ENCODE measurements around the gene ANXA9.

Gene ANXA9

DNA sequence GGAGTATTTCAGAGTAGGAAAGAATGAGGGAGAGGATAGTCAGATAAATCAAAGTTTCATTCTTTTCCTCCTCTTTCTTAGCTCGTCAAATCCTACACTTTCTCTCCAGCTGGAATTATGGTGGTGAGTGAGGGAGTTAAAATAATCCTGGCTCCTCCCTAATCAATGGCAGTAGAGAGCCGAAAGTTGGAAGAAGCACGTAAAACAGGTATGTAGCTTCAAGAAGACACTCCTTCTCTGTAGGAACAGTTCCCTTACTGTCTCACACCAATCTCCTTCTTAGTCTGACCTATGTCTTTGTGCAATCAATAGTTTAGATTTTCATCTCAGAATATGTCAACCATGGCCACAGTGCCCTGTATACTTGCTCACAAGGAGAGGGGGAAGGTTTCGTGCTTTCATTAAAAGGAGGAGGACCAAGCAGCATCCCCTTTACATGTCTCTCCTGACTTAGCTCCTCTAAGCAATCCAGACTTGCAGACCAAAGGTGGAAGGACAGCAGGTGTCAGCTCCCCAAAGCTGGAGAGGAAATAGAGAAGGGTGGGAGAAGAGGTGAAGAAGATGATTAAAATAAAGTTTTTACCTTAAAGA, 23.7 kb downstream of the ANXA9 start:
- DNase-seq, result no peak

DNA sequence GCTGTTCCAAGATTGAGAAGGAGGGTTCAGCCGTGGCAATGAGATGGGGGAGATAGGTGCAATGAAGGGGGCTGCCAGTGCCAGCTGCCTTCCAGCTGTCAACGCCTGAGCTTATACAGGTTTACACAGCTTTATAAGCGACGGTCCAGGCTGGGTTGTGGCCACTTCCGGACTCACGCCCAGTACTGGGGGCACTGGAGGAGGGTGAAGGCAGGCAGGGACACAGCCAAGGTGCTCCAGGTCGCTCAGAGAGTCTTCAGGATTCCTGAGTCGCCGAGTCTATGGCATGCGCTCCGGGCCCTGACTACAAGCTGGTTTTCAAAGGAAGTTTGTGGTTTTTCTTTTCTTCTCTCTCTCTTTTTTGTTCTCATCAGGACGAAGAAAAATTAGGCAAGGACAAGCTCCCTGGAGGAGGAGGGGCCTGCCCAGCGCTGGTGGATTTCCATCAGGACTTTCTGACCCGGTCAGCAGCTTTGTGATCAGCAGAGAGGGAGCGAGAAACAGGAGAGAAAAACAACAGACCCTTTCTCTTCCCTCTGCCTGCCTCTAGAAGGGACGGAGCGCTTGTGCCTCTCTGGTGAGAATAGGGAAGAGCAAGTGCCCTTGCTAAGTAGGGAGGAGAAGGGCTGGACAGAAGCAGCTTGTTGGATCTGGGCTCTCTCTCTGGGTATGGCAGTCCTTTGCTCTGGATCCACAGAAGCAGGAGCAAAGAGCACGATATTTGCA, 24.4 kb downstream of the ANXA9 start, which contains the start of gene MINDY1:
Gene MINDY1, minus strand, starts transcription at position 576 of the 726 bp plus-strand sequence. CDS start 4,285 bp downstream, outside the sequence.
- peak; percentile 84 for DNase-seq

DNA sequence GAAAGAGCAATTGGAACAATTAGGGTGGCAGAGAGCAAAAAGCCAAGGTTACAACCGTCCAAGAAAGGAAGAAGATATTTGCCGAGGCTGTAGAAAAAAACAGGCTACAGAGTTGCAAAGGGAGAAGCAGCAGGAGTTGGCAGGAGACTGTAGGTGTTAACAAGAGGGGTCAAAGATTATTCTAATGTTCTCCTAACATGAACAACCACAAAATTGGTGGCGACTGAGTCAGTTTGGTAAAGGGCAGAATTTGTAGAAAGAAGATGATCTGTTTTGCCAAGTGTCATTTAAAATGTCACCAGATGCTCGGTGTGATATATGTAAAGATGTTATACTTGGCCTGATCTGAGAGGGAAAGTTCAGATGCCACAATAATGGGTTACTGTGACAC, 25.8 kb downstream of the ANXA9 start:
- DNase-seq, result no peak

DNA sequence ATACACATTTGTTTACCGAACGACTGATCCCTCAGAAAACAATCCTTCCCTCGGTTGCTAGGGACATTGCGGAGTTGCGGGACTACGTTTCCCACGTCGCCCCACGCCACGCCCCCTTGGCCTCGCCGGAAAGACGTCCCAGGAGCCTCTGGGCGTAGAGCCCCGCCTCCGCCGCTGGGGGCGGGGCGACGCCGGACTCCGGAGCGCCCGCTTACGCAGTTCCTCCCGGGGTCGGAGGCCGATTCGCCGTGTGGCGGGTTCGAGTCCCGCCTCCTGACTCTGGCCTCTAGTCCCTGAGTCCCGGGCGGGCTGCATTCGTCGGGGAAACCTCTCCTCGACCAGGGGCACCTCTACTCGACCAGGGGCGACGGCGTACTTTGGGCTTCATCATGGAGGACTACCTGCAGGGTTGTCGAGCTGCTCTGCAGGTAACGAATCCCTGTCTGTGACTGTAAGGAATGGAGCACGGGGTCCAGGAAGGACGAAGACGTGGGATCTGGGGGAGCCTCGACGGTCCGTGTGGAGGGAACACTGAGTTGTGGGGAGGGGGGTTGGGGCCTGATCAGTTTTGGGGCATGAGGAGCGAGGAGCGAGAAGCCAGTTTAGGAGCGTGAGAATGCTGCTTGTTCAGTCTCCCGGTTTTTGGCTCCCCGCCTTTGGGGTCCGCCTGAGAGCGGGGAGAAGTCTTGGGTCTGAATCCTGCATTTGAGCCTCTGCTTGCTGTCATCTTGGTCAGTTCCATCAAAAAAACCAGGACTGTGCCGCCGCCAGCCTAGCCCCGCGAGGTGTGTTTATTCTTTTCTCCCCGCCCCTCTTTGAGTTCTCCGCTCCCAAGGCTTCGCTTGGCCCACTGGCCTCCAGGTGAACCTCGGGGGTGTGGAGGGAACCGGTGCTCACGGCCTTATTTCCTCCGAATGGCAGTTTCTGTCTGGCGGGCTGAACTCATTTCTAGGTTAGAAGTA, 26.4 kb downstream of the ANXA9 start, which contains the start of gene PRUNE1:
Gene PRUNE1, plus strand, starts transcription at position 206 of the 962 bp plus-strand sequence. Its CDS starts 184 bp downstream, at position 390.
- peak; percentile 97 for DNase-seq

GRCh38 chr1:151009206-151009587, 27.1 kb downstream of the ANXA9 start:
- no peak for DNase-seq

GRCh38 chr1:151009674-151010345, 27.7 kb downstream of the ANXA9 start:
- no peak for DNase-seq

GRCh38 chr1:151010346-151010726, 28.2 kb downstream of the ANXA9 start:
- no peak for DNase-seq

DNA sequence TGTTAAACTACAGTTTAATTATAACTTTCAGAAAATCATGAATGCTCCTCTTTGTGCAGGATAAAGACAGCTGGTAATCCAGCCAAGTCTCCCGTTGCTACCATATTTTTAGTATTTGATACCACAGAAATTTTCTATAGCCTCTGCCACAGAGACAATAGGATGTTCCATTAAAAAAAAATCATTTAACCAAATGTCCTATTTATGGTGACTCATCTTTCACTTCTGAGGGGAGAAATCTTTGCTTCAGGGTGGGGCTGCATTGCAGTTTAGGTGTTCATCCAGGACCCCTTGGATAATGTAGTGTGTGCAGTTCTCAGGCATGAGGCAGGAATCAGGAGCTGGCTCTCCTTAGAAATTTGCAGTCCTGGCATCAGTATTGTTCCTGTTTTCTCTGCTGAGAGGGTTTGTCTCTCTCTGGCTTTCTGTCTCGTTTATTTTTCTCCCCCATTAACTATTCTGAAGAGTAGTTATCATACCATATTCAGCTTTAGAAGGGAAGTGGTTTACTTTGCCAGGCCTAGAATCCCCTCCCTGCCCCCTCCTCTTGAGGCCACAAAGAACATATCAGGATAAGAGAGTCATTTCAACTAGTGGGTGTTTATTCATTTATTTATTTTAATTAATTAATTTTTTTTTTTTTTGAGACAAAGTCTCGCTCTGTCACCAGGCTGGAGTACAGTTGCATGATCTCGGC, 29.2 kb downstream of the ANXA9 start:
- DNase-seq, result no peak

GRCh38 chr1:151012684-151013471, 30.8 kb downstream of the ANXA9 start:
- DNase-seq, result no peak

DNA sequence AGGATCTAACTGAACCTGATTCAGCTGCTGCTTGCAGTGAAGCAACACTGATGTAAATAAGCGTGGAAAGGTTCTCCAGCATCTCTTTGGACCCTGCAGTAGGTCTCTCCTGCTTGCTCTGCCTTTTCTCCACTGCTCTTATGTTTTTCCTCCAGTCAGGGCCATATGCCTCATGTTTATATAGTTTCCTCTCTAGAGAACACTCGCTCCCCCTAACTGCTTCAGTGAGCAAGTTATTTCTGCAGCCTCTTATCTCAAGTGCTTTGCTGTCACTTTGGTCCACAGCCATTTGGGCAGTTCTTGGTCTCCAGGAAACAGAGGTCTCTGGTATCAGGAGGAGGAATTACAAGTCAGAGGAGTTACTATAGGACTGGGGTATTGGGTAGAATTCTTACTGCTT, 31.4 kb downstream of the ANXA9 start:
- no peak for DNase-seq

GRCh38 chr1:151024540-151025146, 42.6 kb downstream of the ANXA9 start:
- DNase-seq, result peak; percentile 75

- no peak for DNase-seq
These were observed 44.4 kb downstream of the ANXA9 start for GRCh38 chr1:151026460-151026859.

DNA sequence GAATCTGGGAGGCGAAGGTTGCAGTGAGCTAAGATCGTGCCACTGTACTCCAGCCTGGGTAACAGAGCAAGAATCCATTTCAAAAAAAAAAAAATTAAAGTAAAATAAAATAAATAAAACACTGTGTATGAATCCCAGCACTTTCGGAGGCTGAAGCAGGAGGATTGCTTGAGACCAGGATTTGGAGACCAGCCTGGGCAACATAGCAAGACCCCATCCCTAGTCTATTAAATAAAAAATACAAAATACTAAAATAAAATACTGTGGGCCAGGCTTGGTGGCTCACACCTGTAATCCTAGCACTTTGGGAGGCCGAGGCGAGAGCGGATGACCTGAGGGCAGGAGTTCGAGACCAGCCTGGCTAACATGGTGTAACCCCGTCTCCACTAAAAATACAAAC, 50.1 kb downstream of the ANXA9 start:
- DNase-seq, result no peak

DNA sequence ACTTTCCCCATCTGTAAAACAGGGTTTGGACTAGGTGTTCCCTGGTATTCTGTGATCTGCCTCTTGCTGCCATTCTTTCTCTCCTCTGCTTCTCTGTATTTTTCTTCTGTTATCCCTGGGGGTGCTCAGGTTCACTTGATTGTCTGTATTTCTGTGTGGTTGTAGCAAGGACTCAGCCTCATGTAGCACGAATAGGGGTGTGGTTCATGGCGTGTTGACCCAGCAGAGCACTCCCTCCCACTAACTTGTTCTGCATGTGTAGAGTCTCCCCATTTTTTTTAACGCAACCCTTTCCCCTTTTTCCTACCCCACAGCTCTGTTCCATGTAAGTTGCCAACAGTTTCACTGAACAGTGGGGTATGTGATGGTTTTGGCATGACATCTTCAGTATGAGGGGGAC, 53.1 kb downstream of the ANXA9 start:
- DNase-seq, result no peak

- no peak for DNase-seq
These were observed 54.3 kb downstream of the ANXA9 start, which contains the start of gene BNIPL for GRCh38 chr1:151036356-151036755. BNIPL (plus strand) TSS chr1:151036586; CDS start chr1:151036726, 140 bp downstream.

DNA sequence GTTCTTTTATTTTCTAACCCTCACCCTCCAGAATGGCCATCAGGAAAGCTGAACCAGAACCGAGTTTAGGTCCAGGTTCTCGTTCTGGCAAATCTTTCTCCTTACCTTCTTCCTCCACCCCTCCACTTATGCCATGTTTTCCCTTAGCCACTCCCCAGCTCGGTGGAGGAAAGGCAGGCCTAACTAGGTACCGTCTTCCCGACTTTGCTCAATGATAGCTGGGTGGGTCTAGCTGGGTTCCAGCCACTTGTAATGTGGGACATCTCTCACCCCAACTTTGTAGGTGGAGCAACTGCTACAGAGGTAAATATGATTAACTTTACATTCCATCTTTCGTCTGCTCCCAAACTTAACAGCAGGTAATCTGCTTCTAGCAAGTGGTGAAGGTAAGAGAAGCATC, 54.9 kb downstream of the ANXA9 start:
- DNase-seq, result no peak

DNA sequence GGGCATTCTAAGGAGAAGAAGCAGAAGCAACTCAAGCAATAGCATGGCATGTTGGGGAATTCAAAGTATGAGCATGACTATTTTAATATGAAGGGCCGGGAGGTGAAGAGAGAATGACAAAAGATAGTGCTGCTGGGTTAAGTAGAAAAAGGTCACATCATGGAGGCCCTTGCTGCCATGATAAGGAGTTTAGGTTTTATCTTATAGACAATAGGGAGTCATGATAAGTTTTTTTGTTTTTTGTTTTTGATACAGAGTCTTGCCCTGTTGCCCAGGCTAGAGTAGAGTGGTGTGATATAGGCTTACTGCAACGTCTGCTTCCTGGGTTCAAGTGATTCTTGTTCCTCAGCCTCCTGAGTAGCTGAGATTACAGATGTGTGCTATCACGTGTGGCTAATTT, 57.4 kb downstream of the ANXA9 start:
- no peak for DNase-seq

DNA sequence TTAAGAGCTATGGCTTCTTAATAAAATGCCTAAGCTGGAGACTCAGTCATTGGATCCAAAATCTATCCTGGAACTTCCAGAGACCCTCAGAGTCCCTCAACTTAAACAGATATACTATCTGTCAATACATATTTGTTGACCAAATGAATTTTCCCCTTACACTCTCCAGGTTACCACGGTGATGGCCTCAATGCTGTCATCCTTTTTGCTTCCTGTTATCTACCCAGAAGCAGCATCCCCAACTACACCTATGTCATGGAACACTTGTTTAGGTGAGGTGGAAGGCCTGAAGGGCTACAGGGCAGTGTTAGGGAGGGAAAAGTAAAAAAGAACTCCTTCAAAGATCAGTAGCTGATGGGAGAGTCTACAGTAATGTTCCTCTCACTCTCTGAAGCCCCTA, 61.1 kb downstream of the ANXA9 start:
- DNase-seq, result no peak

Measured in right hindlimb (tissue), 1 donor.